Measurements from ENCODE around the gene SIRPA.
A peak's percentile ranks its signal among the peaks of the same experiment; 100 is the strongest.

The SIRPA gene

GRCh38 chr20:1894951-1895673 is at the start of gene SIRPA:
SIRPA (plus strand) TSS chr20:1895407; CDS start chr20:1895448, 41 bp downstream.
- peak; percentile 22 for DNase-seq

DNA sequence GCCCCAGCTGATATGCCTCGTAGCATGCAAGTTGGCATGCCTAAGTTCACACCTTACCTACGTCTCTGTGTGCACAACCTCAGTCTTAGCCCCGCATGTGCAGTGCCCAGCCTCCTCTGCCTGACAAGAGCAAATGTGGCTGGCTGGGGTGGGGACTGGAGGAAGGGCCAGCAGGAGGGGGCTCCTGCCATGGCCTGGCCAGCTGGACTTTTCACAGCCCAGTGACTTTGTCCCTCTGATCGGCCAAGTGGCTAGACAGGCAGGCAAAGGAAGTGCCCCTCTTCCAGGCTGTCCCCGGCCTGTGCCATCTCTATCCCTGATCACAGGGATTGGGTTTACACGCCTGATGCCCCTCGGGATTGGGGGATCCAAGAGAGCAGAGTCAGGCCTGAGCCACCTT is 49.5 kb upstream of the SIRPA start:
- no peak for DNase-seq

- DNase-seq, result no peak
Observed at GRCh38 chr20:1846341-1846740, 48.9 kb upstream of the SIRPA start.

DNA sequence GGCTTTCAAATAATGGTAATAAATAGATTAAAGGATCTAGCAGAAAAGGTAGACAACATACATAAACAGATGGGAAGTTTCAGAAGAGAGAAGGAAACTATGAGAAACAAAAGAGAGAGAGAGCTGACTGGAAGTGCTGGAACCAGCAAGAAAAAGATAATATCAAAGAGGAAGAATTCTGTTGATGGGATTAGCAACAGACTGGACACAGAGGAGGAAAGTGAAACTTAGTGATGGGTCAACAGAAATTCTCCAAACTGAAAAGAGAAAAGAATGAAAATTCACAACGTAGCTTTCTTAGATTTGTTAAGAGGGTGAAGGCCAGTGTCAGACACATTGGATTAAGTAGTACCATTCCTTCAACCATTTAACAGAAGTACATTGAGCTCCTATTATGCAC is 48.3 kb upstream of the SIRPA start:
- no peak for DNase-seq

GRCh38 chr20:1847780-1848179 is 47.4 kb upstream of the SIRPA start:
- DNase-seq, result no peak

DNA sequence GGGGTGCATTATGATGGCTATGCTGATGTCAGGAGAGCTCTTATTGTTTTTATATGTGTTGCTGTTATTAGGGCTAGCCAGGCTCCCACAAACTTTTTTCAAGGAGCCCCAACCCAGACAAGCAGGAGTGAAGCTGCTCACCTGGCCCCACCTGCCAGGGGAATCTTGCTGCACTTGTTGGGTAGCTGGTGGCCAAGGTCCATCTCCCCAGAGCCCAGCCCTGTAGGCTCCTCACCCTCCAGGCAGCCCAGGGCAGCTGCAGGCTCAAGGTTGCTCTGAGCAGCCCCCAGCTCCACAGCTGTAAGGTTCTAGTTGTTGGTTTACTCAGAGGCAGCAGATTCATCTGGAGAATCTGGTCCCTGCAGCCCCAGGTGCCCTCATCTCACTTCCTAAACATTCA is 46.8 kb upstream of the SIRPA start:
- no peak for DNase-seq

GRCh38 chr20:1851396-1851795 is 43.8 kb upstream of the SIRPA start:
- no peak for DNase-seq

DNA sequence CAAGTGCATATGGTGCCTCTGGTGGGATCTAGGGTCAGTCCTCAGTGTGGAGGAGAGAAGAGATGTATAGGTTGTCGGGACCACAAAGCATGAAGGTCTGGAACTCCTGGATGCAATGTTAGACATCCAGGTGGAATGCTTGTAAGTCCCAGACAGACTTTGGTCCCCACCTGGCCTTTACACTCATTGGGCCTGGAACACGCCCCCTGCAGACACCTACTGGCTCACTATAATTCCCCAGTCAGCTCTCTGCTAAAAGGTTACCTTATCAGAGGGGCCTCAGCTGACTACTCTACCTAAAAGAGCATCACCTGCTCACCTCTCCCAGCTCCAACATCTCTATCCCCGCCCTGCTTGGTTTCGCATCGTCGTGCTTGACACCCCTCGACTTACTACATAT is 41.7 kb upstream of the SIRPA start:
- DNase-seq, result no peak

DNA sequence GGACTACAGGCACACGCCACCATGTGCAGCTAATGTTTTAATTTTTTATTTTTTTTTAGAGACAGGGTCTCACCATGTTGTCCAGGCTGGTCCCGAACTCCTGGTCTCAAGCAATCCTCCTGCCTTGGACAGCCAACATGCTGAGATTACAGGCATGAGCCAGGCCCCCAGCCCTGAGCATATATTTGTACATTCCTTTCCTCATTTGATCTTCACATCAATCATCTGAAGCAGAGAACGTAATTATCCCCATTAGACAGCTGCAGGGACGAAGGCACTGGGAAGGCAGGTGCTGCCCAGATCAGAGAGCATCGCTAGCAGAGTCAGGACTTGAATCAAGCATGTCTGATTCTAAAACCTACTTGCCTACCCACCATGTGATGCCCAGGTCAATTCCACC is 41.0 kb upstream of the SIRPA start:
- DNase-seq, result no peak

- DNase-seq, result no peak
Observed at GRCh38 chr20:1855109-1855508, 40.1 kb upstream of the SIRPA start.

GRCh38 chr20:1855690-1856089 is 39.5 kb upstream of the SIRPA start:
- no peak for DNase-seq

DNA sequence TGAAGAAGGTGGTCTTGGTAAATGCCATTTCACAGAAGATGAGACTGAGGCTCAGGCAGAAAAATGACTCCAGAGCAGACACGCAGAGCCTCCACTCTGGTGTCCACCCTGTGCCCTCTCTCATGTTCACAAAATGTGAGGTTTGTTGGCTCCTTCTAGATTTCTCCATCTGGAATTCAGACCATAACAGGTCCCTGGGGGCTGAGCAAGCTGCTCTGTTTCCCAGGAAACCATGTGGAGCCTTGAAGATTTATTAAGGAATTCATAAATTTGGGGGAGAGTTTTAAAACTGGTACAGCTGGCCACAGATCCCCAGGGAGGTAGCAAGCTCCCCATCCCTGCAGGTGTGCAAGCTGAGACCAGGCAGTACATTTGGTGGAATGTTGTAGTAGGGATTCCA is 38.8 kb upstream of the SIRPA start:
- no peak for DNase-seq

DNA sequence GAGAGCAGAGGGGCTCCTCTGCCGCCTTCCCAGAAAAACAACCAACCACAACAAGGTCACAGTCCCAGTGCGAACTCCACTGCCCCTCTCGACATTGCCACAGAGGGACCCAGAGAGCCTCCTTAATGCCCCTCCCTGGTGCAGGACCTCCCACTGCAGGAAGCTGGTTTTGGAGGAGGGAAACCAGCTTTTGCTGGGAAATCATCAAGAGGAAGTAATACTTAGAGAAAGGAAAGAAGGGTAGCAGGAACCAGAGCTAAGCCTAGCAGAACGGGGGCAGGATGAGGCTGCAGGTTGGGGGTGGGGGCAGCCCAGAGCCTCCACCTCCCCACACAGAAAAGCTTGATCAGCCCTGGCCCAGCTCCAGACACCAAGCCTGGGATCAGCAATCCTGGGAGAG is 37.7 kb upstream of the SIRPA start:
- no peak for DNase-seq

- DNase-seq, result no peak
Observed at GRCh38 chr20:1858871-1859270, 36.3 kb upstream of the SIRPA start.

GRCh38 chr20:1860446-1860845 is 34.8 kb upstream of the SIRPA start:
- peak; percentile 59 for DNase-seq

DNA sequence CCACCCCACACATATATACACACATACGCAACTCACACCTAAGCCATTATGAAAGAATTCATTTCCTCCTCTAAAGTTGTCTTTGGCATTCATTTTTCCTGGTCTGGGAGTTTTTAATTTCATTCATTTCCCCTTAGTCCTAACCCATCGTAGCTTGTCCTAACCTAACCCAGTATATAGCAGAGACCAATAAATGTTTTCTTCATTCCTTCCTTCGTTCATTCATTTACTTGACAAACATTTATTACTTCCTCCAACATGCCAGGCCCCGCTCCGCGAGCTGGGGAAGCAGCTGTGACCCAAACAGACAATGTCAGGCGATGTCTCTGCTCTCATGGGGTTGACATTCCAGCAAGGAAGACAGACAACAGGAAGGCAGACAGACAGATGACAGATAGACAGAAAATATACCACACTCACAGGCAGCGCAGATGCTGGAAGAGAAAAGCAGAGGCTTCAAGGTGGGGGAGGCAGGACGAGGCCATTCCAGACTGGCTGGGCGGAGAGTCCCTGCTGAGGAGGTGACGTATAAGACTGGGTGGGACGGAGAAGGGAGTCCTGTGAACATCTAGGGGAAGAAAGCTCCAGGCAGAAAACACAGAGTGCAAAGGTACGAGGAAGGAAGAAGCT is 33.7 kb upstream of the SIRPA start:
- no peak for DNase-seq

- no peak for DNase-seq
Observed at GRCh38 chr20:1861996-1862662, 33.1 kb upstream of the SIRPA start.

- no peak for DNase-seq
Observed at GRCh38 chr20:1862663-1863053, 32.5 kb upstream of the SIRPA start.

DNA sequence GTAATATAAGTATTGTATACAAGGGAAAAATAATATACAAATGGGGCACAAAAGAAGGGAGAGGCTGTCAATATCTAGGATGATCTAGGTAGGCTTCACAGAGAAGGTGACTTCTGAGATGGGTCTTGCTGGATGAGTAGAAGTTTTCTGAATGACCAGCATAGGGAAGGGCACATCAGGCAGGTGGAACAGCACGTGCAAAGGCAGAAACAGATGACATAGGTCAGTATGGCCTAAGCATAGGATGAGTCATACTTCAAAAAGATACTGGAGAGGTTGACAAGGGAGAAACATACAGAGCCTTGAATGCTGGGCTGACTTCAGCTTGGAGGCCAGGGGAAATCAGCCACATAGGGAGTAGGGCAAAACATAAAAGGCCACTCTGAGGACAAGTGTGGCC is 31.9 kb upstream of the SIRPA start:
- DNase-seq, result no peak

GRCh38 chr20:1866834-1867233 is 28.4 kb upstream of the SIRPA start:
- DNase-seq, result no peak

- DNase-seq, result no peak
Observed at GRCh38 chr20:1867495-1868260, 27.5 kb upstream of the SIRPA start.

GRCh38 chr20:1868856-1869255 is 26.4 kb upstream of the SIRPA start:
- peak; percentile 22 for DNase-seq

DNA sequence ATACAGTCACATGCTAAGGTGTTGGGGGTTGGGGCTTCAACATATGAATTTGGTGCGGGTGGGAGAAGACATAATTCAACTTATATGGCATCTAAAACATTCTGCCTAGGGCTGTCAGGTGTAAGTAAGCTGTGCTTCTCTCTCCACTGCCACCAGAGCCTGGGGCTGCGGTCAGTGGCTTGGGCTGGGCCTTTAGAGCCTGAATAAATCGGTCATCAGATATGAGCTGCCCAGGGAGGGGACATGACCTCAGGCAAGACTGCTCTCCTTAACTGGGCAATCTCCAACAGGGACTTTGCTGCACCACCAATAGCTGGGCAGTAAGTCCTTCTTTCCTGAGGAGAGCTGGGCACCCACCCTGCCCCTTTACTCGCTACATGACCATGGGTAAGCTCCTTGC is 24.9 kb upstream of the SIRPA start:
- DNase-seq, result no peak

Measured in NCI-H226 (cell line).